Measurements from ENCODE around the gene RBM24.
"Not testable (repeated sequence)": the region's sequence is repeated elsewhere in the genome, so short reads cannot be mapped to it uniquely, and the experiment has no call there.

RBM24 gene

GRCh38 chr6:17292600-17293133 is 11.5 kb downstream of the RBM24 start:
- DNase-seq = no peak

DNA sequence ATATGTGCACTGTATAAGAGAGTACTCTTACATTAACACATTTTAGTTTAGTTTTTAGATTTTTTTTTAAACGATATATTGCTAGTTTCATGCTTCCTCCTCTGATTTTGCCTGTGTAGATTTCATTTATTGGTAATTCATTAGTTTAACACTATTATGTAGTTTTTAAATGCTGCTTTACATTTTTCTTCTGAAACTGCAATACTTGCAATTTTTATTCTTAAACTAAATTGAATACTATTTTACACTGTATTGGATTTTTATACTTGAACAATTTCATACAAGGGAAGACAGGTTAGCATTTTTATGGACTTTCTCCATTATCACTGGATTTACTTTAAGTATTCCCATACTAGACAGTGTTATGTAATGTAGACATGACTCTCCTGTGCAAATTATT is 12.2 kb downstream of the RBM24 start:
- no peak for DNase-seq

DNA sequence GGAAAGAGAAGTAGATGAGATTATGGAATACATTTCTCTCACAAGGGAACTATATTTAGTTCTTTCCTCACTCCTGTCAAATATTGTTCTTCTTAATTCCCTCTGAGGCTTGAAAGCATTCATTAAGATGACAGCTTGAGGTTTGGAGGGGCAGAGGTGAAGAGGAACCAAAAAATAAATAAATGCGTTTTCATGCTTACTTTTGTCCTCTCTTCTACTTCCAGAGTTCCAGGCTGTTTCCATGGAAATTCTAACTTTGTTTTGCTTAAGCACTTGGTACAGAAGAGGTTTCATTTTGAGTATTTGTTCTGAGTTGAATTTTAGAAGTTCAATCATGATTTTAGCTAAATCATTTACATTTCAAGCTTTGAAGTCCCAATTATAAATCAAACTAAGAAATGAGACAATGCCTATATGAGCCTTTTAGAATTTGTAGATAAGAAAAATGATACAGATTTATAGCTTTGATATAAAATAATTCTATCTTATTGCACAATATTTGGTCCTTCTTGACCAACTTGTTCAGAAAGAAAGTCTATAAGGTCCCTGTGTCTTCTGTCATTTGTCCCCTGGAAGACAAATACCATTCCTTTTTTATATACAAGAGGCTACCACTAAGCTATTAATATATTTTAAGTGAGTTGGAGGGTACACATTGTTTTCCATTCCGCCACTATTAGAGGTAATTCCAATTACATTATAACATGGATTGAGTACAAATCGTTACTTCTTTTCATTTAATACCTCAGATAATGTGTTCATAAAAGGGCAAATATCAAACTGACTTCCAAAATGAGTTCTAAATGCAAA is 16.3 kb downstream of the RBM24 start:
- no peak for DNase-seq

DNA sequence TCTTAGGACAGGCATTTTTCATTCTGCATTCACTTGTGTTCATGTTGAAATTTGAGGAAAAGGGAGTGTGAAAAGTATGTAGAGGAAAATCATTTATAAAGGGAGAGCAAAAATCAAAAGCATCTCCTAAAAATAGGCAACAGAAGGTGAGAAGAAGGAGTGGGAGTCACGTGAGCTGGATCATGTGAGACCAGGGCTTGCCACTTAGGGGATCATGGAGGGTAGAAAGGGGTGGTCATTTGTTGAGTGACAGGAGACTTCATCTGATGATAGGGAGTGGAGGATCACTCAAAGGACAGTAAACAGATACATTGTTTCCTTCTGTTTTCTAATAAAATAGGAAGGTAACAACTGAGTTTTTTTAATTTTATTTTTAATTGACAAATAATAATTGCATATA is 17.1 kb downstream of the RBM24 start:
- DNase-seq = no peak

- no peak for DNase-seq
These were observed 18.1 kb downstream of the RBM24 start for GRCh38 chr6:17299222-17299621.

DNA sequence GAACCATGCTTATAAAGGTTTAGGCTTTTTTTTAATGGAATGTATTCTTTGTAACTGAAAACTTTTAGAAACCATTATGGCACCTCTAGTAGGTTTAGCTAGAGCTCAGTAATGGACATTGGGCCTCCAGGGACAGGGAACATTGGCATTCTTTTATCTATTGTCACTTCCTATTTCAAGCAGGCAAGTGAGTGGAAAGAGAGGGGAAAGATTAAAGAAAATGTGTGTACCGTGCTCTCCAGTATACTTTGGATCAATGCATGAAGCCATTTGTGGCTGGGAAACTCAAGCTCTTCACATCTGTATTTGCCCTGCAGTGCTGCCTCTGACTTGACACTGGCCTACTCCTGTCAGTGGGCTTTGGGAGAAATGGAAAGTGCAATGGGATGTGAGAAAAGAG is 18.6 kb downstream of the RBM24 start:
- no peak for DNase-seq

DNA sequence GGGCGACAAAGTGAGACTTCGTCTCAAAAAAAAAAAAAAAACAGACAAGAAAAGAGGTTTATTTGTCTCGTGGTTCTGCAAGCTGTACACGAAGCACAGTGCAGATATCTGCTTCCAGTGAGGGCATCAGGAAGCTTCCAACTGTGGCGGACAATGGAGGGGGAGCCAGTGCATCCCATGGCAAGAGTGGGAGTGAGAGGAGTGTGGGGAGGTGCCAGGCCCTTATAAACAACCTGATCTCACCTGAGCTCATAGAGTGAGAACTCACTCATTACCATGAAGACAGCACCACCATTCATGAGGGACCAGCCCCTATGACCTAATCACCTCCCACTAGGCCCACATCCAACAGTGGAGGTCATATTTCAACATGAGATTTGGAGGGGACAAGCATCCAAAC is 19.5 kb downstream of the RBM24 start:
- DNase-seq = no peak

GRCh38 chr6:17303444-17303843 is 22.3 kb downstream of the RBM24 start:
- no peak for DNase-seq

- DNase-seq = no peak
These were observed 24.2 kb downstream of the RBM24 start for GRCh38 chr6:17305219-17306001.

- DNase-seq = no peak
These were observed 30.6 kb downstream of the RBM24 start for GRCh38 chr6:17311595-17312311.

GRCh38 chr6:17313238-17313637 is 32.1 kb downstream of the RBM24 start:
- DNase-seq = not testable (repeated sequence)

- DNase-seq = no peak
These were observed 32.8 kb downstream of the RBM24 start for GRCh38 chr6:17313971-17314370.

GRCh38 chr6:17315262-17315661 is 34.1 kb downstream of the RBM24 start:
- DNase-seq = no peak

DNA sequence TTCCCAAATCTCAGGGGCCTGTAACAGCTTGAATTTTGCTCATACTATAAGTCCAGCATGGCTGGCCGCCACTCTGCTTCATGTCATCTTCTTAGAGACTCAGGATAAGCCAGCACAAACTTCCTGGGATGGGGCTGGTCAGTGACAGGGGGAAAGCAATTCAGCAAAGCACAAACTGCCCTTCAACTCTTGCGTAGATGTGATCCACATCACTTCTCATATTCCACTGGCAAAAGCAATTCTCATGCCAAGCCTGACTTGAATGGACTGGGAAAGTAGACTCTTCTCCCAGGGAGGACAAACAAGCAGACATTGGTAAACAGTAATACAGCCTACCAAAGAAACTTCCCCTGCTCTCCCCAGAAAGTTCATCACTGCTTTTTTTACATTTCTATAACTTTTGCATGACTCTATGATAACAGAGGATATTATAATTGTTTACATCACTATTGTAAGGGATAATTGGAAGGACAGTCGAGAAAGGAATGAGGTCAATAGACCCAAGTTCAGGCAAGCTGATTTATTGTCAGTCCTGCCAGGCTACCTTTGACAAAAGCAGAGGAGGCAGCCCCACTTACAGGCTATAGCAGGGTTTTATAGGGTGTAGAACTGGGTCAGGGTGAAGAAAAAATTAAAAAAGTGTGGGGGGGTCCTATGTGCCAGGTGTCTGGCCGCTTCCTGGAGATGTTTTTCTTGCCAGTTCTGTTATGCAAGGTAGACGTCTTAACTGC is 37.4 kb downstream of the RBM24 start:
- DNase-seq = no peak

GRCh38 chr6:17320266-17320665 is 39.1 kb downstream of the RBM24 start:
- DNase-seq = not testable (repeated sequence)

DNA sequence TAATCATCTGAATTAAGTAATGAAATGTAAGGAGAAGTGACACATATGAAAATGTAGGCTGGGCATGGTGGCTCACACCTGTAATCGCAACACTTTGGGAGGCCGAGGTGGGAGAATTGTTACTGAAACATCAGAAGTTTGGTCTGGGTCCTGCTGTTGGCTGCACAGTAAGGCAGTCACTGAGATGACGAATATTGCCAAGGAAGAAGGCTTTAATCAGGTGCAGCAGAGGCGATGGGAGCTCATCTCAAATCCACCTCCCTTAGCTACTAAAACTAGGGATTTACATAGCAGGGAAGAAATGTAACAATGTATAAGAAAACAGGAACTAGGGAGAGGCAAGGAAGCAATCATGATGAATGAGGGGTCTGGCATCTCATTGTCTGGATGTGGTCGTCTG is 50.1 kb downstream of the RBM24 start:
- no peak for DNase-seq

DNA sequence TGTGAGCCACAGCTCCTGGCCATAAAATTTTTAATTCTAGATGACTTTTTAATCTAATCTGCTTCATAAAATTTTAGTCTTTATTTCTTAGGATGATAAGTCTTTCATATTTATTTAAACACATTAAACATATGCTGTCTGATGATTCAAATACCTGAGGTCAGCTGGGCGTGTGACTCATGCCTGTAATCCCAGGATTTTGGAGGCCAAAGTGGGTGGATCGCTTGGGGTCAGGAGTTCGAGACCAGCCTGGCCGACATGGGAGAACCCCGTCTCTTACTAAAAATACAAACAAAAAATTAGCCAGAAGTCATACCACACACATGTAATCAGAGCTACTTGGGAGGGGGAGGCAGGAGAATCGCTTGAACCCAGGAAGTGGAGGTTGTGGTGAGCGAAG is 53.1 kb downstream of the RBM24 start:
- no peak for DNase-seq

DNA sequence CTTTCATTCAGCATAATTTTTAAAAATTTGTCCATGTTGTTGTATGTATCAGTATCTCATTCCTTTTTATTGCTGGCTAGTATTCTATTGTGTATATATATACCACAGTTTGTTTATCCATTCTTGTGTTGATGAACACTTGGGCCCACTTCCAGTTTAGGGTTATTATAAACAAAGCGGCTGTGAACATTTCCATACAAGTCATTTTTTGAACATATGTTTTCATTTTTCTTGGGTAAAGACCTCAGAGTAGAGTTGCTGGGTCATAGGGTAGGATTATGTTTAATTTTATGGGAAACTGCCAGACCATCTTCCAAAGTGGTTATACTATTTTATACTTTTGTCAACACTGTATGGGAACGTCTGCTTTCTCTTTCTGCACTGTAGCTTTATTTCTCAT is 55.3 kb downstream of the RBM24 start:
- DNase-seq = no peak

- DNase-seq = no peak
These were observed 58.1 kb downstream of the RBM24 start for GRCh38 chr6:17339308-17339670.

DNA sequence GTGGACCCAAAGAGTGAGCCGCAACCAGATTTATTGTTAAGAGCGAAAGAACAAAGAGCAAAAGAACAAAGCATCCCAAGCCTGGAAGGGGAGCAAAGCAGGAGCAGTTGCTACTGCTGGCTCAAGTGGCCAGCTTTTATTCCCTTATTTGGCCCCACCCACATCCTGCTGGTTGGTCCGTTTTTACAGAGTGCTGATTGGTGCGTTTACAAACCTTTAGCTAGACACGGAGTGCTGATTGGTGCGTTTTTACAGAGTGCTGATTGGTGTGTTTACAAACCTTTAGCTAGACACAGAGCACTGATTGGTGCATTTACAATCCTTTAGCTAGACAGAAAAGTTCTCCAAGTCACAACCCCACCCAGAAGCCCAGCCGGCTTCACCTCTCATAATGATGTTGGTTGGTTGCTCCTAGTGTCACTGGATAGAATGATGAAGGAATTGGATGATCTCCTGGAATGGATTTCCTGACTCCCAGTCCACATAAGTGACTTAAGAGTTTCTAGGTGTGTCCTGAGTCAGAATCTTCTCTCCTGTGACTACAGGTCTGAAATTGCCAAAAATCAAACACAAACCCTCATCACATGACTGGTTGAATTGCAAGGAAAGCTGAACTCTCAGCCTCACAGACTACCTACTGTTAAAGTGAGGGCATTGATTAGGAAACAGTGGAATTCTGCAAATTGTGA is 60.1 kb downstream of the RBM24 start:
- DNase-seq = no peak

DNA sequence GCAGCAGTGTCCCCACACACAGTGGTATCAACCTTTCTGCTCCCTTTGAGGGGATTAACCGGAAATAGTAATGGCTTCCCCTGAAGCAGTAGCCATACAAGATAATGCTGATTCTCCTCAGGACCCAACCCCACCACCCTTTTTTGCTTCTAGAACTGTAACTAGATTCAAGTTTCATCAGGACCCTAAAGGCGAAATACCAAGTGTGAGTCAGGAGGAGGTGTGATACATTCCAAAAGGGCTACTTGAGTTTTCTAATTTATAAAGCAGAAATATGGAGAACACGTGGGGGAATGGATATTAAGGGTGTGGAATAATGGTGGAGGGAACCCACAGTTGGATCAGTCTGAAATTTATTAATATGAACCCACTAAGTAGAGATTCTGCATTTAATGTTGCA is 60.7 kb downstream of the RBM24 start:
- DNase-seq = no peak

DNA sequence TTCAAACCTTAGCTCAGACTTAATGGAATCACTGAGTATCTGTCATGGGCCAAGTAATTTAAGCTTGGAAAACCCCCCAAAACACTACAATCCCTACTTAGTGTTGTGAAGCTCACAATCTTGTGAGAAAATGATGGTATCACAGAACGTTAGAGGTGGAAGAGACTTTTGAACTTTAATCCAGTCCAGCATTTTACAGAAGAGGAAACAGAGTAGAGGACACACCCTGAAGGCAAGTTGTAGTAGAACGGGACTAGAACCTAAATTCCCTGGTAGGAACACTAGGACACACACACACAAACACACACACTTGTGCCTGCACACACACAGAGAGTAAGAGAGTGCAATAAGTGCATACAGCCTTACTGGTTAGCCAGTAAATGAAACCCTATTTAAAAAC is 62.1 kb downstream of the RBM24 start:
- no peak for DNase-seq
